ENCODE measurements around the gene ATP2C2.

- no peak for TF ChIP-seq CTCF (IDR thresholded peaks at IDR 0.05)
- no peak for TF ChIP-seq POLR2AphosphoS5 (IDR thresholded peaks at IDR 0.05; ENCODE audit: low read depth, low read length)
- no peak for TF ChIP-seq TCF7L2 (IDR thresholded peaks at IDR 0.05; ENCODE audit: low read depth, low read length)
Observed at GRCh38 chr16:84320511-84320910, 47.8 kb upstream of the ATP2C2 start.

Measured in Panc1 (cell line).